ENCODE results near the gene KCNMA1.

KCNMA1 gene

GRCh38 chr10:77252380-77253146 lies 385.0 kb downstream of the KCNMA1 start:
- no peak for DNase-seq

GRCh38 chr10:77251297-77252013 lies 386.2 kb downstream of the KCNMA1 start:
- peak; percentile 75 for DNase-seq

GRCh38 chr10:77249901-77250459 lies 387.6 kb downstream of the KCNMA1 start:
- DNase-seq = no peak

GRCh38 chr10:77248104-77248790 lies 389.4 kb downstream of the KCNMA1 start:
- DNase-seq = no peak

GRCh38 chr10:77247031-77247990 lies 390.3 kb downstream of the KCNMA1 start:
- DNase-seq = peak; percentile 49

- DNase-seq = peak; percentile 72
Measured at GRCh38 chr10:77245953-77246352, 391.7 kb downstream of the KCNMA1 start.

GRCh38 chr10:77244746-77245145 lies 392.9 kb downstream of the KCNMA1 start:
- no peak for DNase-seq

GRCh38 chr10:77244286-77244685 lies 393.3 kb downstream of the KCNMA1 start:
- no peak for DNase-seq

GRCh38 chr10:77241350-77241725 lies 396.3 kb downstream of the KCNMA1 start:
- DNase-seq = no peak

- DNase-seq = no peak
Measured at GRCh38 chr10:77240706-77241349, 396.8 kb downstream of the KCNMA1 start.

GRCh38 chr10:77240041-77240652 lies 397.5 kb downstream of the KCNMA1 start:
- no peak for DNase-seq

- no peak for DNase-seq
Measured at GRCh38 chr10:77237120-77237519, 400.5 kb downstream of the KCNMA1 start.

- no peak for DNase-seq
Measured at GRCh38 chr10:77236700-77237099, 400.9 kb downstream of the KCNMA1 start.

GRCh38 chr10:77236029-77236428 lies 401.6 kb downstream of the KCNMA1 start:
- DNase-seq = no peak

GRCh38 chr10:77234599-77234998 lies 403.0 kb downstream of the KCNMA1 start:
- no peak for DNase-seq

GRCh38 chr10:77233466-77233865 lies 404.1 kb downstream of the KCNMA1 start:
- DNase-seq = no peak

- DNase-seq = no peak
Measured at GRCh38 chr10:77231884-77232610, 405.6 kb downstream of the KCNMA1 start.

GRCh38 chr10:77231375-77231774 lies 406.2 kb downstream of the KCNMA1 start:
- DNase-seq = no peak

GRCh38 chr10:77230194-77230593 lies 407.4 kb downstream of the KCNMA1 start:
- DNase-seq = no peak

- no peak for DNase-seq
Measured at GRCh38 chr10:77229704-77230103, 407.9 kb downstream of the KCNMA1 start.

GRCh38 chr10:77228559-77228958 lies 409.0 kb downstream of the KCNMA1 start:
- no peak for DNase-seq
